GM18519 (cell line): ENCODE data around the gene PPP2R2C.

Experiments used
- ATAC-seq: cut with Tn5 transposase; IDR thresholded peaks from one replicate; pipeline ENCODE4 v1.9.1; 2021; ENCODE audit warnings: mild to moderate bottlenecking, moderate library complexity; ENCODE audit not compliant: unreplicated experiment, low FRiP score

PPP2R2C gene

GRCh38 chr4:6349896-6350603 is 122.4 kb downstream of the PPP2R2C start:
- ATAC-seq = no peak

DNA sequence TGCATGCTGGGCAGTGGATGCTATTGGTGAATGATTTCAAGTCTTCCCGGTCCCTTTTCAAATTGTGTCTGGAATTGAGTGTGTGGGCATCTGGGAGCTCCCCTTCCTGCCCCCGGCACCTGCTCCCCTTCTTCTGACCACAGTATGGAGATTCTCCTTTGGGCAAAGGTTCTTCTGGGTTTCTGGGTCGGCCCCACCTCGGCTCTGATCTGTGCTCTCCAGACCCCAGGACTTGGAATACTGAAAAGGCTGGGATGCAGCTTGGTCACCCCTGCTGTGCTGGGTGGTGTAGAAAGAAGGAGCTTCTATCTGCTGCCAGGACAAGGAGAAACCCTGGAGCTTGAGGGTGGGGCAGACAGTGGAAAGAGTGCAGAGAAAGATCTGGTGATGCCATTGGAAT is 124.0 kb downstream of the PPP2R2C start:
- no peak for ATAC-seq

GRCh38 chr4:6347511-6348045 is 124.8 kb downstream of the PPP2R2C start:
- ATAC-seq = no peak

- ATAC-seq = no peak
These were observed 125.9 kb downstream of the PPP2R2C start for GRCh38 chr4:6346373-6347110.

- no peak for ATAC-seq
These were observed 126.5 kb downstream of the PPP2R2C start for GRCh38 chr4:6345866-6346265.

DNA sequence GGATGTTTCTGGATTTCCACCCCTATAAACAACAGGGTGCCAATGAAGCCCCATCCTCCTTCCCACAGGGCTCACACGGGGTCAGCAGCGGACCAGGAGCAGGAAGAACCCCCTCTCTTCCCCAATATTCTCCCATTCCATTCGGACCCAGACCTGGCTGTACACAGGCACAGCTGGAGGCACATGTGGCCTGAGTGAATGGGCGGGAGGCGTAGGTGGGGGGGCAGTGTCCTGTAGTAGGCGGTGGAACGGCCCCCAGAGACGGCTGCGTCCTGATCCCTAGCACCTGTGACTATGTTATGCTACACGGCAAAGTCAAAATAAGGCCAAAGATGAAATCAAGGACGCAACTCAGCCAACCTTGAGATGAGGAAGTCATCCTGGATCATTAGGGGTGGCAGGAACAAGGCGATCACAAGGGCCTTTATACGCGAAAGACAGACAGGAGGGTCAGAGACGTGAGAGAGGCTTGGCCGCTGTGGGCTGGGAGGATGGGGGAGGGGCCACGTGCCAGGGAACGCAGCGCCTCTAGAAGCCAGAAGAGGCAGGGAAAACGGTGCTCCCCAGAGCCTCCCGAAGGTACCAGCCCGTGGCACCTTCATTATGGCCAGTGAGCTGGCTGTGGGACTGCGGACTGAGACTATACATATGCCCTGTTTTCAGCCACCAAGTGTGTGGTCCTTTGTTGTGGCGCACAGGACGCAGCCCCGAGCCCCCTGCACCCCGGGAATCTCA is 127.2 kb downstream of the PPP2R2C start:
- no peak for ATAC-seq

- no peak for ATAC-seq
These were observed 128.4 kb downstream of the PPP2R2C start for GRCh38 chr4:6343939-6344408.

GRCh38 chr4:6342530-6343293 is 129.7 kb downstream of the PPP2R2C start:
- no peak for ATAC-seq

- no peak for ATAC-seq
These were observed 130.7 kb downstream of the PPP2R2C start for GRCh38 chr4:6341696-6342095.

DNA sequence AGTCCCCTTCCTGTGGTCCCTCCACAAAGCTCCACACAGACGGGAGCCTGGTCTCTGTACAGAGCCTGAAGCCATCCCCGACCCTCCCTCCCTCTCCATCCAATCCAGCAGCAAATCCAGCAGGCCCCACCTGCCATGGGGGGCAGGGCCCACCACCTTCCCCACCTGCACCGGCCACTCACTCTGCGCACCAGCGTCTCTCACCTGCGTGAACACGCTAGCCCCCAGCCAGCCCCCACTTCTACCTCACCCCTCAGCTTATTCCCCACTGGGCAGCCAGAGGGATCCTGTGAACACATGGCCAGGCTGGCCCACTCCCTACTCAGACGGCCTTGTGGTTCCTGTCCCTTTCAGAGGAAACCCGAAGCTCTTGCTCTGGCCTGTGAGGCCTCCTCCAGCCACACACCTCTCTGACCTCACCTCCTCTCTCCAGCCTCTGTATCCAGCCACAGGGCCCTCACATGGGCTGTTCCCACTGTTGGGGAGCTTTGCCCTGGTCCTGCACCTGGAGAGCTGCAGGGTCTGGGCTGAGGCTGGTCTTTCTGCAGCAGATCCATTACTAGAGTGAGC is 131.9 kb downstream of the PPP2R2C start:
- ATAC-seq = no peak

DNA sequence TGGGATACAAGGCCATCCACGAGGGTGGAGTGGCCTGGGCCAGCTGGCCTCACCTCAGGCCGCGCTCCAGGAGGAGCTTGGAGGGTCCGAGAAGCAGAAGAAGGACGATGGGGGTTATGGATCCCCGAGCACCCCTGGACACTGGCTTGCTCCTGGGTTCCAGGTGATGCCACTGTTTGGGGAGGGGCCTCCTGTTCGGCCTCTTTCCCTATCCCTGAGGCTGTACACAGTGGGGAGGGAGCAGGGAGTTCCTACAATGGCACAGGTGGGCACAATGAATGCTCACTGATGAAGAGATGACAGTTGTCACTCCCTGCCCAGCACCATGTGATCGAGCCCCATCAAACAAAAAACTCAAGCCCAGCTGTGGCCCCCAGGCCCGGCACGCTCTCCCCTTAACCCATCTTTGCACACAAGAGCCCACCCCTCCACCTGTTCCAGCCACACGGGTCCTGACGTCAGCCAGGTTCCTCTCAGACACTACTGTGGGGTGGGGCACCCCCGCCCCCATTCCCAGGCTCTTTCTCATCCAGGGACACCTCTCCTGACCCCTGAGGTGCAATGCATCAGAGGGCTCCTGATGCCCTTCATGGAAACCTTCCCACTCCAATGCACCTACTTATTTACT is 132.5 kb downstream of the PPP2R2C start:
- ATAC-seq = no peak

DNA sequence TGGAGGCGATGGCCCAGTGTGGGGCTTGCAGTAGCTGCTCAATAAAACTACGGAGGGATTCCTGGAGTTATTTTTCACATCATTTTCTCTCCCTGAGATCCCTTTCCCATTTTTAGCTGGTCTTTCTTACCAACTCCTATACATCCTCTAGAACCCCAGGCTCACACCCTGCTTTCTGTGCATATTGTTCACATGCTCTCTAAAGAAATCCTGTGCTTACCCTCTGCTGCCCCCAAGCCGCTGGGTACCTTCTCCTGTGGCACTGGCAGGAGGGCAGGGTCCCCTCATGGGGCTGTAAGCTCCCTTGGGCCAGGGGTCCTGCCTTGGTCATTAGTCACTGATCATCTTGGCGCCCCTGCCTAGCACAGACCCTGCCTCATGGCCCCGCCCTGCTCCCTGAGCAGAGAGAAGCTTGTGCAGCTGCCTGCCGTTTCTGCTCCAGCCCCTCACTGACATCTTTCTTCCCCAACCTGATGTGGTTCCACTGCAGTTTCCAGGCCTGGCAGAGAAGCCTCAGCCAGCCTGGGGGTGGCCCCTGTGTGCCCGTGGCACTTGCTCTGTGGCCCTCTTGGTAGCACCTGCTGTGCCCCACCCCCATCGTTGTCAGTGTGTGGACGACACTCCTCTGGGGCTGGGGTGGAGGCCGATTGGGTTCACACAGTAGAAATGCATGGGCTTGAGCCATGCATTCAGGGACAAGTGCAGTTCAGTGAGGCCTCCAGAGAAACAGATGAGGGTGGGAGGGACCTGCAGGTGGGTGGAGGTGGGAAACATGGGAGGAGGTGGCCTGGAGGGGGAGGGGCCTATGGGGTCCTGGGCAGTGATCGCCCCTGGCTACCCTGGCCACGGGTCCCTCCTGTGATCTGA is 133.2 kb downstream of the PPP2R2C start:
- no peak for ATAC-seq

DNA sequence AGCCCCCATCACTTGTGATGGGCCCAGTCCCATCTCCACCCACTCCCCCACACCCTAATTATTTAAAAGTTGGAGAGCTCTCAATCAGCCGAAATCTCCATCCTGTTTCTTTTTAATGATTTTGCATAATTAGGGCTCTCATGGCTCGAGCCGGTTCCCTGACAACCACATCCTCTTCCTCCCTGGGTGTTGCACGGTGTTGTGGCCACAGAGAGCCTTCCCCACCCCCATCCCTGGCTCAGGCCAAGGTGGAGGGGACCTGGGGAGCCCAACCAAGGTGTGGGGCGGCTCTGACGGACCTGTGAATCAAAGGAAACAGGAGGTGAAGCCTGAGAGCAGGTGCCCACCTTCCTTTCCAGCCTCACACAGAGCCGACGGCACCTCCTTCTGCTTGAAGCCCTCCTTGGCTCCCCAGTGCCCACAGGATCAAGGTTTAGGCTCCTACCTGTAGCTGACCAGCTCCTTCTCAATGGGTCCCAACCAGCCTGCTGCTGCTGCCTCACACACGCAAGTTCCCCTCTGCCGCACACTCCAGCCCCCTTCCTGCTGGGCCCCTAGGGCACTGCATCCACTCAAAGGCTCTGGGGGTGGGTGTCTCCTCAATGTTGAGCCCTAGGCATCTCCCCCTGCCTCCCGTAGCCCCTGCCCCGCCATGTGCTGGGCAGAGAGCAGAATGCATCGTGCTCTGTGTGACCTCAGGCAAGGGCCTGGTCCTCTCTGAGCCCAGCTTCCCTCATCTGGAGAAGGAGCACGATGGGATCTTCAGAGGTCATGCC is 134.1 kb downstream of the PPP2R2C start:
- ATAC-seq = no peak

DNA sequence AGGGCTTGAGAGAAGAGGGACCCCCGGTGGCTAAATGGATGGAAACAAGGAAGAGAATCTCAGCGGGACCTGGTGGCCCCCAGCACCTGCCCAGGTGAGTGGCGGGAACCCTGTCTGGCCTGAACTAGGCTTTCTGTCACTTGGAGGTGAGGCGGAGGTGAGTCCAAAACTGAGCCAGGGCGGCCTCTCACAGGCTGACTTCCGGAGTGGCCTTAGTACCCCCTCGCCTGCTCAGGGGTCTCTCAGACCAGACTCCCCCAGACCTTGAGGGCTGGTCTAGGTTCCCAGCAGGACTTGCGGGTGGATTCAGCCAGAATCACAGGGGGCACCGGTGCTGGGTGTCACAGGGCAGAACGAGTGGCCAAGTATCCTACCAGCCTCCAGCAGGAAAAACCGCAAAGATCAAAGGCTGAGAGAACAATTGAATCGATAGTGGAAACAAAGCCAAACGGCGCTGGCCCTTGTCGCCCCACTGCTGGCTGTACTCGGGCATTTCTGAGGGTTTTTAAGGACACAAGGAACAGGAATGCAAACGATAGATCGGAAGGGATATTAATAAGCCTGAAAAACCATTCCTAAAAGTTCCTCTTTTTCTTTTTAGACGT is 135.0 kb downstream of the PPP2R2C start:
- ATAC-seq = no peak

DNA sequence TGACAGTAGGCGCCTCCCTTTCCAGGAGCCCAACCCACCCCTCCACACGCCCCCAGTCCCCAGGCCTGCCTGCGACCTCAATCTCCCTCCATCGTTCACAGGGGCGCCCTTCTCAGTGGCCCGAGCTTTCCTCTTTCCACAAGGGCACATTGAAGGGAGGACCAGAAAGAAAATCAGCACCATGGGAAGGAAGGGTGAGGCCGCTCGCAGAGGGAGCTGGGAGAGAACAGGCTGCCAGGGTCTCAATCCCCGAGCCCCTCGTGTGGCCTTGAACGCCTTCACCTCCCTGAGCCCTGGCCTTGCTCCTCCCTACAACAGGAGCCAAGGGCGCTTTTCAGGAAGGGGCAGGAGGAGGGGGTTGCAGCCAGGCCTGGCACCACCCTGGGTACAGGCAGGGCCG is 136.2 kb downstream of the PPP2R2C start:
- no peak for ATAC-seq

DNA sequence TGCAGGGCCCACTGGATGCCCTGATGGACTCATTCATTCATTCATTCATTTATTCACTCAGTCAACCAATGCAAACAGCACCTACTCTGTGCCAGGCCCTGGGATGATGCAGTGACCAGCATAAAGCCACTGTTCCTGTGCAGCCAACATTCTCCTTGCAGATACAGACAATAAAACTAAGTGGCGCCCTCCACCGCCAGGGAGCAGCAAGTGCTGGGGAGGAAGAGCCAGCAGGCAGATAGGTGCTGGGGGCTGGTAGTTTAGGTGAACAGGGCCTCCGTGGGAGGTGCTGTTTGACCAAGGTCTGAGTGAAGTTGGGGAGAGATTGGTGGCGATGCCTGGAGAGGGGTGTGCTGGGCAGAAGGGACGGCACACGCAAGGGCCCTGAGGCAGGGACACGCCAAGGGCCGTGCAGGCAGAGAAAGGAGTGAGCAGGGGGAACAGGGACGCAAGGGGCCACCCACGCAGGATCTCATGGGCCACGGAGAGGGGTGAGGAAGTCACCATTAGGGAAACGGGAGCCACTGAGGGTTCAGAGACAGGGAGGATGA is 137.3 kb downstream of the PPP2R2C start:
- no peak for ATAC-seq

GRCh38 chr4:6334203-6334887 is 138.1 kb downstream of the PPP2R2C start:
- no peak for ATAC-seq
